HepG2 (cell line): ENCODE data around the gene CORO1C. TPM values are rescaled to one million over a fixed set of nuclear protein-coding genes. Genes with fewer than 3 reads are reported as not detected.
A peak's percentile ranks its signal among the peaks of the same experiment; 100 is the strongest.

Experiments used
- ATF7 ChIP-seq, 2 experiments: fragments of 450-650 bp in 1 of 2; sonication (generic) in 1 of 2; formaldehyde crosslinking in 1 of 2; IDR thresholded peaks; 2 replicates each; pipeline versions ENCODE4 v1.4.0 to v1.6.1; 2016 to 2020; ENCODE audit warnings: antibody characterized with exemption in 1 of 2, mild to moderate bottlenecking in 1 of 2, missing genetic modification reagents in 1 of 2
- FOXP4 ChIP-seq: sonication (generic); formaldehyde crosslinking; IDR thresholded peaks from 2 replicates; pipeline ENCODE4 v1.4.0; 2020; ENCODE audit warnings: missing genetic modification reagents
- HDAC2 ChIP-seq: sonication (generic); formaldehyde crosslinking; IDR thresholded peaks from 2 replicates; pipeline ENCODE4 v1.4.0; 2020; ENCODE audit warnings: missing genetic modification reagents
- NR3C1 ChIP-seq: sonication (generic); formaldehyde crosslinking; IDR thresholded peaks from 2 replicates; pipeline ENCODE4 v1.4.0; 2020; ENCODE audit warnings: missing genetic modification reagents
- PHF21A ChIP-seq: sonication (generic); formaldehyde crosslinking; IDR thresholded peaks from 2 replicates; pipeline ENCODE4 v1.5.0; 2020; ENCODE audit warnings: mild to moderate bottlenecking, missing genetic modification reagents
- SAP130 ChIP-seq: IDR thresholded peaks from 2 replicates; pipeline ENCODE4 v1.6.1; 2016; ENCODE audit warnings: low read depth
- TEAD2 ChIP-seq: sonication (generic); formaldehyde crosslinking; IDR thresholded peaks from 2 replicates; pipeline ENCODE4 v1.9.0; 2021; ENCODE audit warnings: missing genetic modification reagents
- XBP1 ChIP-seq: sonication (generic); formaldehyde crosslinking; IDR thresholded peaks from 2 replicates; pipeline ENCODE4 v1.5.0; 2020; ENCODE audit warnings: missing genetic modification reagents
- ZBTB3 ChIP-seq: sonication (generic); formaldehyde crosslinking; IDR thresholded peaks from 2 replicates; pipeline ENCODE4 v1.4.0; 2020; ENCODE audit warnings: low read depth, mild to moderate bottlenecking, moderate library complexity, missing genetic modification reagents, borderline replicate concordance
- ZNF260 ChIP-seq: sonication (generic); formaldehyde crosslinking; IDR thresholded peaks from 2 replicates; pipeline ENCODE4 v1.4.0; 2020; ENCODE audit warnings: missing genetic modification reagents, low read depth, mild to moderate bottlenecking, borderline replicate concordance
- ZNF614 ChIP-seq: IDR thresholded peaks from 2 replicates; pipeline ENCODE4 v1.6.1; 2018; ENCODE audit warnings: missing biosample characterization, missing genetic modification reagents, inconsistent platforms, borderline replicate concordance
- polyA plus RNA-seq, 8 experiments: library from polyadenylated mRNA; depleted of rRNA in 3 of 8; stranded (reverse) in 7 of 8; unstranded in 1 of 8; fragments of >200 nt; fragmentation: Illumina TruSeq in 4 of 8; extraction: Trizol in 4 of 8; gene quantifications; 2 replicates each; pipeline versions ENCODE4 v1.2.1 to v1.2.3, GENCODE V29; 2011 to 2016; ENCODE audit warnings: low read depth in 4 of 8, missing spikeins in 1 of 8, mixed read lengths in 1 of 8; ENCODE audit not compliant: insufficient read depth in 1 of 8
- total RNA-seq, 5 experiments: library from RNA; depleted of rRNA; stranded (reverse); fragments of >200 nt; fragmentation: Illumina TruSeq; extraction: Trizol; gene quantifications; 2 replicates each; pipeline ENCODE4 v1.2.3, GENCODE V29; 2016; ENCODE audit warnings: low read depth in 1 of 5
- TF ChIP-seq, protein P1 (sequence below), 2 experiments: fragments of 450-650 bp in 1 of 2; sonication (generic) in 1 of 2; formaldehyde crosslinking in 1 of 2; IDR thresholded peaks; 2 replicates each; pipeline versions ENCODE4 v1.6.1 to v1.8.0; 2016 to 2022; ENCODE audit warnings: antibody characterized with exemption in 1 of 2, mild to moderate bottlenecking in 1 of 2, missing genetic modification reagents in 1 of 2
- TF ChIP-seq, protein P2 (sequence below): sonication (generic); formaldehyde crosslinking; conservative IDR thresholded peaks from 2 replicates; pipeline ENCODE4 v1.5.0; 2020; ENCODE audit warnings: missing genetic modification reagents

Gene CORO1C
- total and polyA plus RNA-seq, 2 of the 13 experiments (the other 11 are each of a cell fraction or from before 2014, with no cell fraction given) = 73.7 to 131 TPM

DNA sequence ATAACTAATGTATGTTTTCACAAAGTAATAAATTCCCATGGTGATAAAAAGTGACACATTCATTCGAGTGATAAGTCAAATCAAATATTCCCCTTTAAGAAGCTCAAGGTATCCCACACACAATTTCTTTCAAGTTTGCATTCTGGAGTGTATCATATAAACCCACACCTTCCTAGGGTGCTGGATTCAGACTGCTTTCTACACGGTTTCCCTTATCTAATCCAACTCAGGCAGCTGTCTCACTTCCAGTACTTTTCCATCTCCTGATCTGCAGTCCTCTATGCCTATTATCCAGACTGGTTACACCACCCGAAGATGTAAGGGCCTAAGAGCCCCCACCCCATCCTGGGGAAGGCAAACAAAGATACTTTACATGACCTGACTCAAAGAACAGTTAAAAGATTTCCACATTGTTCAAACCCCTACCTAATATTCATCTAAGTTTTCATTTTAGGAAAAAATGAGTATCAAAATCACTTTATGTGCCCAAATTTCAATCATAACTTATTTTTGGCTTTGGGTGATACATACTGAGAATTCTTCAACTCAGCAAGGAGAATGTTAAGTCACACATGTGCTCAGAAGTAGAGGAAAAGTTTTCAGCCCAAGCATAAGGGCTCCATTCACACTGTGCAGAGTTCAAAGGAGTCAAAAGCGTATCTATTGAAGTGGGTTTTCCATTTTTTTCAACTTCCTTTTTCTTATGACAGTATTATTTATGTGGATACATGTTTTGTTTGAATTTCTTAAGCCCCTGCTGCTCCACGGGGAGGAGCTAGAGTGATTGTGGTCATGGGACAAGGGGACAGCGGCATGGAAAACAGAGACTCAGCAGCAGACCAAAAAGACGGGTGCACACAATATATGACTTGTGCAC is 41.8 kb downstream of the CORO1C start (continued):
- TF ChIP-seq FOXP4 (CRISPR knock-in tag) = peak; percentile 9; the same call in 1 of the 2 replicates
- TF ChIP-seq, protein P1, sequence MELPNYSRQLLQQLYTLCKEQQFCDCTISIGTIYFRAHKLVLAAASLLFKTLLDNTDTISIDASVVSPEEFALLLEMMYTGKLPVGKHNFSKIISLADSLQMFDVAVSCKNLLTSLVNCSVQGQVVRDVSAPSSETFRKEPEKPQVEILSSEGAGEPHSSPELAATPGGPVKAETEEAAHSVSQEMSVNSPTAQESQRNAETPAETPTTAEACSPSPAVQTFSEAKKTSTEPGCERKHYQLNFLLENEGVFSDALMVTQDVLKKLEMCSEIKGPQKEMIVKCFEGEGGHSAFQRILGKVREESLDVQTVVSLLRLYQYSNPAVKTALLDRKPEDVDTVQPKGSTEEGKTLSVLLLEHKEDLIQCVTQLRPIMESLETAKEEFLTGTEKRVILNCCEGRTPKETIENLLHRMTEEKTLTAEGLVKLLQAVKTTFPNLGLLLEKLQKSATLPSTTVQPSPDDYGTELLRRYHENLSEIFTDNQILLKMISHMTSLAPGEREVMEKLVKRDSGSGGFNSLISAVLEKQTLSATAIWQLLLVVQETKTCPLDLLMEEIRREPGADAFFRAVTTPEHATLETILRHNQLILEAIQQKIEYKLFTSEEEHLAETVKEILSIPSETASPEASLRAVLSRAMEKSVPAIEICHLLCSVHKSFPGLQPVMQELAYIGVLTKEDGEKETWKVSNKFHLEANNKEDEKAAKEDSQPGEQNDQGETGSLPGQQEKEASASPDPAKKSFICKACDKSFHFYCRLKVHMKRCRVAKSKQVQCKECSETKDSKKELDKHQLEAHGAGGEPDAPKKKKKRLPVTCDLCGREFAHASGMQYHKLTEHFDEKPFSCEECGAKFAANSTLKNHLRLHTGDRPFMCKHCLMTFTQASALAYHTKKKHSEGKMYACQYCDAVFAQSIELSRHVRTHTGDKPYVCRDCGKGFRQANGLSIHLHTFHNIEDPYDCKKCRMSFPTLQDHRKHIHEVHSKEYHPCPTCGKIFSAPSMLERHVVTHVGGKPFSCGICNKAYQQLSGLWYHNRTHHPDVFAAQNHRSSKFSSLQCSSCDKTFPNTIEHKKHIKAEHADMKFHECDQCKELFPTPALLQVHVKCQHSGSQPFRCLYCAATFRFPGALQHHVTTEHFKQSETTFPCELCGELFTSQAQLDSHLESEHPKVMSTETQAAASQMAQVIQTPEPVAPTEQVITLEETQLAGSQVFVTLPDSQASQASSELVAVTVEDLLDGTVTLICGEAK (IDR thresholded peaks at IDR 0.05) = no peak
- TF ChIP-seq, protein P1 (CRISPR knock-in tag; IDR thresholded peaks at IDR 0.05) = no peak
- TF ChIP-seq PHF21A (CRISPR knock-in tag) = peak; percentile 33; the same call in 1 of the 2 replicates
- TF ChIP-seq TEAD2 (CRISPR knock-in tag) = no peak
- no peak for TF ChIP-seq ATF7 (IDR thresholded peaks at IDR 0.05)
- TF ChIP-seq ATF7 (CRISPR knock-in tag; IDR thresholded peaks at IDR 0.05) = no peak
- peak; percentile 31; the same call in 1 of the 2 replicates for TF ChIP-seq HDAC2 (CRISPR knock-in tag)
- no peak for TF ChIP-seq ZBTB3 (CRISPR knock-in tag)
- TF ChIP-seq XBP1 (CRISPR knock-in tag) = no peak
- no peak for TF ChIP-seq NR3C1
- TF ChIP-seq, protein P2, sequence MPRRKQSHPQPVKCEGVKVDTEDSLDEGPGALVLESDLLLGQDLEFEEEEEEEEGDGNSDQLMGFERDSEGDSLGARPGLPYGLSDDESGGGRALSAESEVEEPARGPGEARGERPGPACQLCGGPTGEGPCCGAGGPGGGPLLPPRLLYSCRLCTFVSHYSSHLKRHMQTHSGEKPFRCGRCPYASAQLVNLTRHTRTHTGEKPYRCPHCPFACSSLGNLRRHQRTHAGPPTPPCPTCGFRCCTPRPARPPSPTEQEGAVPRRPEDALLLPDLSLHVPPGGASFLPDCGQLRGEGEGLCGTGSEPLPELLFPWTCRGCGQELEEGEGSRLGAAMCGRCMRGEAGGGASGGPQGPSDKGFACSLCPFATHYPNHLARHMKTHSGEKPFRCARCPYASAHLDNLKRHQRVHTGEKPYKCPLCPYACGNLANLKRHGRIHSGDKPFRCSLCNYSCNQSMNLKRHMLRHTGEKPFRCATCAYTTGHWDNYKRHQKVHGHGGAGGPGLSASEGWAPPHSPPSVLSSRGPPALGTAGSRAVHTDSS (CRISPR knock-in tag) = no peak
- TF ChIP-seq ZNF614 (CRISPR knock-in tag) = peak; percentile 70; the same call in 1 of the 2 replicates
- TF ChIP-seq ZNF260 (CRISPR knock-in tag) = no peak
- peak; percentile 62 for TF ChIP-seq SAP130 (CRISPR knock-in tag)
